GM21423 (cell line): ENCODE results near the gene ANKMY1.
"Not testable (repeated sequence)": the region's sequence is repeated elsewhere in the genome, so short reads cannot be mapped to it uniquely, and the experiment has no call there.

Source experiments
- ATAC-seq: cut with Tn5 transposase; IDR thresholded peaks from one replicate; pipeline ENCODE4 v1.9.1; 2021; ENCODE audit warnings: mild to moderate bottlenecking, moderate library complexity; ENCODE audit not compliant: unreplicated experiment

ANKMY1 gene

GRCh38 chr2:240569523-240569997, 11.8 kb upstream of the ANKMY1 start:
- ATAC-seq = no peak

- peak; percentile 15 for ATAC-seq
These were observed 11.1 kb upstream of the ANKMY1 start for GRCh38 chr2:240568678-240569522.

GRCh38 chr2:240567872-240568677, 10.3 kb upstream of the ANKMY1 start, which contains the start of gene RNPEPL1:
TSS of gene RNPEPL1 (plus strand) at chr2:240568484. CDS start at chr2:240568587, 103 bp downstream.
- peak; percentile 27 for ATAC-seq

GRCh38 chr2:240567137-240567871, 9.5 kb upstream of the ANKMY1 start:
- ATAC-seq = no peak

- peak; percentile 46 for ATAC-seq
These were observed 8.7 kb upstream of the ANKMY1 start for GRCh38 chr2:240566203-240567136.

GRCh38 chr2:240565333-240566202, 7.8 kb upstream of the ANKMY1 start:
- ATAC-seq = peak; percentile 25

GRCh38 chr2:240564561-240565332, 7.0 kb upstream of the ANKMY1 start:
- no peak for ATAC-seq

- no peak for ATAC-seq
These were observed 6.3 kb upstream of the ANKMY1 start for GRCh38 chr2:240563951-240564560.

- ATAC-seq = not testable (repeated sequence)
These were observed 5.4 kb upstream of the ANKMY1 start for GRCh38 chr2:240563231-240563630.

GRCh38 chr2:240561325-240561971, 3.7 kb upstream of the ANKMY1 start:
- ATAC-seq = peak; percentile 7

GRCh38 chr2:240560480-240561324, 2.9 kb upstream of the ANKMY1 start:
- peak; percentile 55 for ATAC-seq

- ATAC-seq = peak; percentile 56
These were observed 2.3 kb upstream of the ANKMY1 start, which contains the start of gene DUSP28 for GRCh38 chr2:240560084-240560479. TSS of gene DUSP28 (plus strand) at chr2:240560357. CDS start at chr2:240560685, 328 bp downstream.

- ATAC-seq = no peak
These were observed 1.5 kb upstream of the ANKMY1 start for GRCh38 chr2:240559286-240559685.

- no peak for ATAC-seq
These were observed 511 bp upstream of the ANKMY1 start for GRCh38 chr2:240558236-240558761.

- no peak for ATAC-seq
These were observed 562 bp downstream of the ANKMY1 start for GRCh38 chr2:240557101-240557751.
